Activated naive CD8-positive, alpha-beta T cell (primary cell): ENCODE measurements around the gene FLNC.

Source experiments
- H3K27ac Mint-ChIP-seq: one replicate; pipeline ENCODE4 v1.8.0; 2021; ENCODE audit warnings: mixed read lengths
- H3K27me3 Mint-ChIP-seq: one replicate; pipeline ENCODE4 v1.8.0; 2021; ENCODE audit warnings: mixed read lengths
- H3K36me3 Mint-ChIP-seq: one replicate; pipeline ENCODE4 v1.8.0; 2021; ENCODE audit warnings: mixed read lengths
- H3K4me1 Mint-ChIP-seq: one replicate; pipeline ENCODE4 v1.8.0; 2021; ENCODE audit warnings: low read depth, mixed read lengths
- H3K4me3 Mint-ChIP-seq: one replicate; pipeline ENCODE4 v1.8.0; 2021; ENCODE audit warnings: mild to moderate bottlenecking, mixed read lengths
- H3K9me3 Mint-ChIP-seq: one replicate; pipeline ENCODE4 v1.8.0; 2021; ENCODE audit warnings: low read depth, mixed read lengths

Gene FLNC

GRCh38 chr7:128906001-128906765 lies 76.0 kb downstream of the FLNC start:
- Mint-ChIP-seq H3K4me1 (no peaks in the 10 kb centered on the region), H3K9me3 (no peaks in the 10 kb centered on the region), H3K4me3 (no peak overlapping the region), H3K36me3 (no peaks in the 10 kb centered on the region), H3K27ac (no peak overlapping the region), H3K27me3 (peaks cover 13% of the 10 kb centered on the region)

DNA sequence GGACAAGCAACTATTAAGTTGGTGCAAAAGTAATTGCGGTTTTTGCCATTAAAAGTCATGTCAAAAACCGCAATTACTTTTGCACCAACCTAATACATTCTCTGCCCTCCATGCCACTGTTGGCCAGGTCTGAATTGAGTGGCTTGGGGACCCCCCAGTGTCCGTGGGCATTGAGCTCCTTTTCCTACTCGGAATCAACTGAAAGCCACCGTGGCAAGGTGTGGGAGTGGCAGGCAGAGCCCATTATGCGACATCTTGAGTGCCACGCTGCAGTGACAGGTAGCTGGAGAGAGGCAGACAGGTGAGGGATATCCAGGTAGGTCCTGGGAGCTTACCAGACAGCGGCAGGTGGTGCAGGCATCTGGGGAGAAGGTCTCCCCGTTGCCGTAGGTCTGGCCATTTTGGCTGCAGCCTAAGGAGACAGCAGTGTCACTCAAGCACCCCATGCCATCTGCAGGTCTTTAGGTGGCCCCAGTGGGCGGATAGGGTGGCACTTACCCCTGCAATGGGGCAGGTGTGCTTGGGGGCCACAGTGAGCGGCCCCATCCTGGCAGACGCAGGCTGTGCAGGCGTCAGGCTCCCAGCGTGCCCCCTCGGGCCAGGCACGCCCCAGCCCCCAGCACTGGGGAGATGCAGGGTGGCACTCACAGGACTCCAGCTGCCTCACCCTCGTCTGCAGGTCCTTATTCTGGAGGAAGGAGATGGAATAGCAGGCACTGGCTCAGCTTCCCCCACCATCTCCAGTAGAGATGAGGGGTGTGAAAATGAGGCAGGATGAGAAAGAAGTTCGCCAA lies 76.8 kb downstream of the FLNC start:
- Mint-ChIP-seq H3K9me3 (no peaks in the 10 kb centered on the region), H3K27ac (no peak overlapping the region), H3K36me3 (no peaks in the 10 kb centered on the region), H3K27me3 (peaks cover 16% of the 10 kb centered on the region), H3K4me1 (no peaks in the 10 kb centered on the region), H3K4me3 (no peak overlapping the region)
